ENCODE data around the gene OR4X1. TPM values are rescaled to one million over a fixed set of nuclear protein-coding genes. Genes with fewer than 3 reads are reported as not detected.
"Not testable (repeated sequence)": the region's sequence is repeated elsewhere in the genome, so short reads cannot be mapped to it uniquely, and the experiment has no call there.

OR4X1 gene
- total RNA-seq, 1 donor from 2014 or later = not detected

GRCh38 chr11:48313590-48313989 is 49.9 kb downstream of the OR4X1 start:
- H3K27ac Mint-ChIP-seq; H3K9me3 Mint-ChIP-seq; H3K27me3 Mint-ChIP-seq (ENCODE audit: low read depth); H3K4me3 Mint-ChIP-seq (ENCODE audit: low read depth); intact Hi-C loops (cut with micrococcal nuclease); DNase-seq (ENCODE audit: low spot score); H3K4me1 Mint-ChIP-seq (ENCODE audit: low read depth); H3K36me3 Mint-ChIP-seq (ENCODE audit: low read depth): not testable (repeated sequence)

Other genes starting within 250 kb of the OR4X1 start
- not detected in 2 replicates for gene OR4B1, start 47.1 kb upstream of the OR4X1 start, total RNA-seq
- gene OR4X2, start 18.8 kb upstream of the OR4X1 start, total RNA-seq = not detected in 2 replicates
- gene OR4S1, start 42.4 kb downstream of the OR4X1 start, total RNA-seq = not detected in 2 replicates
- gene OR4C3, start 61.1 kb downstream of the OR4X1 start, total RNA-seq = not detected in 2 replicates
- not detected in 2 replicates for gene OR4C5, start 102.6 kb downstream of the OR4X1 start, total RNA-seq
- not detected in 2 replicates for gene OR4A47, start 224.9 kb downstream of the OR4X1 start, total RNA-seq